Osteocyte (in vitro differentiated cells): ENCODE measurements around the gene SNRNP48. TPM values are rescaled to one million over a fixed set of nuclear protein-coding genes. Genes with fewer than 3 reads are reported as not detected.

Source experiments
- DNase-seq: peaks from one replicate; pipeline ENCODE4 v3.0.0; 2021; ENCODE audit warnings: mixed read lengths; ENCODE audit not compliant: unreplicated experiment; ENCODE audit errors: extremely low spot score
- H3K27ac Mint-ChIP-seq: one replicate; pipeline ENCODE4 v1.8.0; 2021; ENCODE audit warnings: mild to moderate bottlenecking, mixed read lengths; ENCODE audit not compliant: unreplicated experiment
- H3K27me3 Mint-ChIP-seq: one replicate; pipeline ENCODE4 v1.8.0; 2021; ENCODE audit warnings: mixed read lengths; ENCODE audit not compliant: unreplicated experiment
- H3K36me3 Mint-ChIP-seq: one replicate; pipeline ENCODE4 v1.8.0; 2021; ENCODE audit warnings: mixed read lengths; ENCODE audit not compliant: unreplicated experiment
- H3K4me1 Mint-ChIP-seq: one replicate; pipeline ENCODE4 v1.8.0; 2021; ENCODE audit warnings: mixed read lengths; ENCODE audit not compliant: unreplicated experiment
- H3K4me3 Mint-ChIP-seq: one replicate; pipeline ENCODE4 v1.8.0; 2021; ENCODE audit warnings: mild to moderate bottlenecking, moderate library complexity, mixed read lengths; ENCODE audit not compliant: unreplicated experiment
- H3K9me3 Mint-ChIP-seq: one replicate; pipeline ENCODE4 v1.8.0; 2021; ENCODE audit warnings: mixed read lengths; ENCODE audit not compliant: unreplicated experiment
- total RNA-seq: library from RNA; stranded (reverse); gene quantifications from 2 replicates; pipeline ENCODE4 v1.2.1, GENCODE V29; 2021
- TF ChIP-seq, protein P1 (sequence below): fragments of 200-600 bp; sonication (generic); IDR thresholded peaks from 2 replicates; pipeline ENCODE4 v1.5.0; 2021; ENCODE audit warnings: antibody characterized with exemption, mild to moderate bottlenecking, moderate library complexity

Gene SNRNP48
- total RNA-seq, 1 donor from 2014 or later: 12.1 TPM

DNA sequence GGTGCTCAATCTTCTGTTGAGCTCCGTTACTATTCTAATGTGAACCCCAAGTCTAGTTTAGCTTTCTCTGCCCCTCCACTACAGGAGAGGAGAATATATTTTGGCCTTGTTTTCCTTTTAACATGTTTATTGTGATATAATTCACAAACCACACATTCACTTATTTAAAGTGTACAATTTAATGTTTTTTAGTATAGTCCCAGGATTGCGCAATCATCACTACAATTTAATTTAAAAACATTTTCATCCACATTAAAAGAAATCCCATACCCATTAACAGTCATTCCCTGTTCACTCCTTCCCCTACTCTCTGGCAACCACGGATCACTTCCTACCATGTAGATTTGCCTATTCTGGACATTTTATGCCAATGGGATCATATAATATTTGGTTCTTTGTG lies 71.4 kb downstream of the SNRNP48 start:
- Mint-ChIP-seq H3K27me3 (peaks cover 29% of the 10 kb centered on the region), H3K4me1 (no peaks in the 10 kb centered on the region), H3K27ac (no peak overlapping the region), H3K9me3 (no peaks in the 10 kb centered on the region), H3K36me3 (no peaks in the 10 kb centered on the region), H3K4me3 (no peak overlapping the region)
- TF ChIP-seq, protein P1, sequence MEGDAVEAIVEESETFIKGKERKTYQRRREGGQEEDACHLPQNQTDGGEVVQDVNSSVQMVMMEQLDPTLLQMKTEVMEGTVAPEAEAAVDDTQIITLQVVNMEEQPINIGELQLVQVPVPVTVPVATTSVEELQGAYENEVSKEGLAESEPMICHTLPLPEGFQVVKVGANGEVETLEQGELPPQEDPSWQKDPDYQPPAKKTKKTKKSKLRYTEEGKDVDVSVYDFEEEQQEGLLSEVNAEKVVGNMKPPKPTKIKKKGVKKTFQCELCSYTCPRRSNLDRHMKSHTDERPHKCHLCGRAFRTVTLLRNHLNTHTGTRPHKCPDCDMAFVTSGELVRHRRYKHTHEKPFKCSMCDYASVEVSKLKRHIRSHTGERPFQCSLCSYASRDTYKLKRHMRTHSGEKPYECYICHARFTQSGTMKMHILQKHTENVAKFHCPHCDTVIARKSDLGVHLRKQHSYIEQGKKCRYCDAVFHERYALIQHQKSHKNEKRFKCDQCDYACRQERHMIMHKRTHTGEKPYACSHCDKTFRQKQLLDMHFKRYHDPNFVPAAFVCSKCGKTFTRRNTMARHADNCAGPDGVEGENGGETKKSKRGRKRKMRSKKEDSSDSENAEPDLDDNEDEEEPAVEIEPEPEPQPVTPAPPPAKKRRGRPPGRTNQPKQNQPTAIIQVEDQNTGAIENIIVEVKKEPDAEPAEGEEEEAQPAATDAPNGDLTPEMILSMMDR: no peak
- DNase-seq: no peak

Other genes starting within 250 kb of the SNRNP48 start
- 0.19 TPM in 1 of 2 replicates, not detected in the other for gene CAGE1, start 200.5 kb upstream of the SNRNP48 start, total RNA-seq
- gene RIOK1, start 200.4 kb upstream of the SNRNP48 start, total RNA-seq: 14.8 and 22.5 TPM in 2 replicates
- 124 and 135 TPM in 2 replicates for gene DSP, start 48.5 kb upstream of the SNRNP48 start, total RNA-seq
- not detected in 2 replicates for gene BMP6, start 135.9 kb downstream of the SNRNP48 start, total RNA-seq